Mucosa of rectum (tissue), 2 donors: ENCODE results near the gene MAN1C1.

Experiments
- H3K27ac ChIP-seq, 2 donors: one replicate each; pipeline ENCODE4 v1.7.0; 2013; ENCODE audit warnings: inconsistent platforms in 2 of 2, low read depth in 2 of 2, low read length in 2 of 2
- H3K27me3 ChIP-seq, 2 donors: one replicate each; pipeline ENCODE4 v1.7.0; 2013; ENCODE audit warnings: low read length in 2 of 2; ENCODE audit not compliant: control insufficient read depth in 2 of 2, insufficient read depth in 2 of 2
- H3K36me3 ChIP-seq, 2 donors: one replicate each; pipeline ENCODE4 v1.7.0; 2013; ENCODE audit warnings: low read length in 2 of 2; ENCODE audit not compliant: control insufficient read depth in 2 of 2, insufficient read depth in 2 of 2
- H3K4me1 ChIP-seq, 2 donors: one replicate each; pipeline ENCODE4 v1.7.0; 2013; ENCODE audit warnings: low read length in 2 of 2, mild to moderate bottlenecking in 1 of 2; ENCODE audit not compliant: control insufficient read depth in 2 of 2, insufficient read depth in 2 of 2
- H3K4me3 ChIP-seq, 2 donors: one replicate each; pipeline ENCODE4 v1.7.0; 2013; ENCODE audit warnings: low read length in 2 of 2
- H3K9ac ChIP-seq, 2 donors: one replicate each; pipeline ENCODE4 v1.7.0; 2013; ENCODE audit warnings: low read length in 2 of 2, low read depth in 1 of 2, mild to moderate bottlenecking in 1 of 2
- H3K9me3 ChIP-seq, 2 donors: one replicate each; pipeline ENCODE4 v1.7.0; 2013; ENCODE audit warnings: low read length in 2 of 2; ENCODE audit not compliant: control insufficient read depth in 2 of 2
- donor health status: healthy.
- donor health status: Normal muscosa, but diverticular disease.

Gene MAN1C1

DNA sequence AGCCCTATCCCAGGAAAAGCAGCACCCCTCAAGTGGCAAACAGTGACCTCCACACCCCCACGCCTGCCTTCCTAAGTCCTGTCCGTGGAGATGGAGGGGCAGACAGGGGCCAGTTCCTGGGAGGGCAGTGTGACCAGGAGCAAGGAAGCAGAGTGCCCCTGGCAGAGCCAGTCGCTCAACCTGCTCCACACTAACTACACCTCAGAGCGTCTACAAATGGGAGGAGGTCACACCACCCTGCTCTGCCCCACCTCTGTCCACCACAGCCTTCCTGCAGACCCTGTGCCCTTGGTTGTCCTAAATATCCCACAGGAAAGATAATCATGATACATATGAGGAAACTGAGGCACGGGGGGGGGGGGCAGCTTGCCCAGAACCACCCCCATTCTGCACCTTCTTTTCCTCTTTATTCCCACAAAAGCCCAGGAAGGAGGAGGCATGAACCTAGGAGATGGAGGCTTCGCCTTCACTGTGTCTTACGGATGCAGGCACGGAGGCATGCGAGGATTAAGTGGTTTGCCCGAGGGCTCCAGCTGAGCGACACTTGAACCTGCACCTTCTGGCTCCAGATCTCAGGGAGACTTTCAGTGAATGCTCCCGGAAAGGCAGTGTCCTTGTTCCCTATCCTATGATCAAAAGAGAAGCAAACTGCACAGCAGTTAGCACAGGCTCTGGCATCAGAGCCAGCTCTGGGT, 140.7 kb downstream of the MAN1C1 start:
- Histone ChIP-seq H3K36me3 (no peaks in the 10 kb centered on the region), H3K4me1 (no peaks in the 10 kb centered on the region), H3K27ac (no peak overlapping the region), H3K9me3 (no peaks in the 10 kb centered on the region), H3K9ac (no peak overlapping the region), H3K27me3 (peaks cover 0 to 8% of the 10 kb centered on the region in 2 donors), H3K4me3 (no peak overlapping the region)

DNA sequence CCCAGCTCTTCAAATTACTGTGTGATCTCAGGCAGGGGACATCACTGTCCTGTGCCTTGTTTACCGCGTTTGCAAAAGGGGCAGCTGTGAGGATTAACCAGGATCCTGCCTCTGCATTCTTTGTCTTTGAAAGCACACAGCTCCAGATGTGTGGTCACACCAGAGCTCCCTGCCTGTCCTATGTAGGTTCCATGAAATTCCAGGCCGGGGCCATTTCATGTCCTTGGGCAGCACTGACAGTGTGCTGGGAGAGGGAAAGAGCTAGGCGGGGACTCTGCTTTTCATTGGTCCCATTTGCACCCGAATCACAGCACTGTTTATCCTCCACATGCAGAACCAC, 141.2 kb downstream of the MAN1C1 start:
- H3K9ac ChIP-seq, result no peak overlapping the region

DNA sequence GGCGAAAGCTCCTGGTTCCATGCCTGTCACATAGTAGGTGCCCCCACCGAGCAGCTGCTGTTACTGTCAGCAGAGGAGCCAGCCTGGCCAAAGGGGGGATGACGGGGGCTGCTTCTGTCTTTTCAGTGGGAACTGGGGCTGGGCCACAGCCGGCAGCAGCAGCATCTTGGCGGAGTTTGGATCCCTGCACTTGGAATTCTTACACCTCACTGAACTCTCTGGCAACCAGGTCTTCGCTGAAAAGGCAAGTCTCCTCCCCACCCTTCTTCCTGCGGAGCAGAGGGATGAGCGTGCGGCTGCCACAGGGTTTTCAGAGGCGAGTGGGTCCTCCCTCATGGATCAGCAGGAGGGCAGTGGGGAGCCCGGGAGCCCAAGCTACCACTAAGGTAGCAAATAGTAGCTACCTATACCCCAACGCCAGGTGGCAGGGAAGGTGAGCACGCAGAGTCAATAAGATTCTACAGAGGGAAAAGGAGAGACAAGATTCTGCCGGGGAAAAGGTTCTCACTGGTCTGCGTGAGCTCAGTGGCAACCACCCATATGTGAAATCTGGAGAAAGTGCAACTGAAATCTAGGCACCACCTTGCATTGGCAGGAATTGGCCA, 142.0 kb downstream of the MAN1C1 start:
- no peaks in the 10 kb centered on the region for H3K9me3 ChIP-seq
- no peak overlapping the region for H3K27ac ChIP-seq
- no peak overlapping the region for H3K4me3 ChIP-seq
- H3K4me1 ChIP-seq, result no peaks in the 10 kb centered on the region
- no peak overlapping the region for H3K9ac ChIP-seq
- H3K27me3 ChIP-seq, result peaks cover 0 to 8% of the 10 kb centered on the region in 2 donors
- no peaks in the 10 kb centered on the region for H3K36me3 ChIP-seq

More for the DNA sequence above, 141.2 kb downstream of the MAN1C1 start:
- no peaks in the 10 kb centered on the region for H3K36me3 ChIP-seq
- H3K27ac ChIP-seq, result no peak overlapping the region
- H3K9me3 ChIP-seq, result no peaks in the 10 kb centered on the region
- H3K4me1 ChIP-seq, result no peaks in the 10 kb centered on the region
- H3K4me3 ChIP-seq, result no peak overlapping the region
- peaks cover 0 to 8% of the 10 kb centered on the region in 2 donors for H3K27me3 ChIP-seq

DNA sequence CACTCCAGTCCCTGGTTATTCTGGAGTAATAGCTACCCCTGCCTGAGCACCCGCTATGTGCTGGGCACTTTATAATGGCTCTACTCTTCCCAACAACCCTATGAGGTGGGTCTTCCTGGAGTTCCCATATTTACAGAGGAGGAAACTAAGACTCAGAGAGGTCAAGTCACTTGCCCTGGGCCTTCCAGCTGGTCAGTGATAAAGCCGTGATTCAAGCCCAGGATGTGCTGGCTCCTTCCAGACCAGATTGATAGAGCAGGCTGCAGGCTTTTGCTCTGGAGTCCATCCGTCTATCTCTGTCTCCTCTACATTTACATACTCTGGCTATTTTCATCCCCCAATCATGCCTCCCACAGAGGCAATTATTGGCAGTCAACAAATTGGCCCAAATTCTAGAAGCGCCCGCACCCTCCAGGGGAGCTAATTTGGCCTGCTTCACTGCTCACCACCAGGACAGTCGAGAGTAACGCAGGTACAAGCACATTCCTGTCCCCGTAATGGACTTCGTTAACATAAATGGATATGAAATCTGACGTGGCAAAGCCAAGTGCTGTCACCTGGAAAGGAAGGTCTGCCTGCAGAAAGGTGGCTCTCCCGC, 143.6 kb downstream of the MAN1C1 start:
- H3K9ac ChIP-seq, result no peak overlapping the region
- no peak overlapping the region for H3K4me3 ChIP-seq
- peaks cover 0 to 8% of the 10 kb centered on the region in 2 donors for H3K27me3 ChIP-seq
- no peaks in the 10 kb centered on the region for H3K36me3 ChIP-seq
- no peaks in the 10 kb centered on the region for H3K9me3 ChIP-seq
- no peak overlapping the region for H3K27ac ChIP-seq
- no peaks in the 10 kb centered on the region for H3K4me1 ChIP-seq

DNA sequence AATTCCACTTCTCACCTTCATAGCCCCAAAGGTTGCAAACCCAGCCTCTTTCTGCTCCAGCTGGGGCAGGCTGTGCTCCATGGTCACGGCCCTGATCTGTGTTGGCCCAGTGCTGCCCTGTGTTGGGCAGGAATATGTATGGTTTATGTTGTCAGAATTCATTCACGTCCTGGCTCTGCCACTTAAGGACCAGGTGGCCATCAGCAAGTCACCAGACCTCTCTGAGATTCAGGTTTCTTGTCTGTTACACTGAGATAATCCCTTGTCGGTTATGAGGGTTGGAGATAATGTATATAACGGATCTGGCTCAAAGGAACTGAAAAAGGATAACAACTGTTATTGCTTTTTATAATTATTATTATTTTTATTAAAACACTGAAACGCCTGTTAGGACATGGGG, 144.3 kb downstream of the MAN1C1 start:
- no peaks in the 10 kb centered on the region for H3K36me3 ChIP-seq
- no peak overlapping the region for H3K4me3 ChIP-seq
- peaks cover 0 to 8% of the 10 kb centered on the region in 2 donors for H3K27me3 ChIP-seq
- H3K27ac ChIP-seq, result no peak overlapping the region
- no peaks in the 10 kb centered on the region for H3K9me3 ChIP-seq
- H3K9ac ChIP-seq, result no peak overlapping the region
- no peaks in the 10 kb centered on the region for H3K4me1 ChIP-seq

DNA sequence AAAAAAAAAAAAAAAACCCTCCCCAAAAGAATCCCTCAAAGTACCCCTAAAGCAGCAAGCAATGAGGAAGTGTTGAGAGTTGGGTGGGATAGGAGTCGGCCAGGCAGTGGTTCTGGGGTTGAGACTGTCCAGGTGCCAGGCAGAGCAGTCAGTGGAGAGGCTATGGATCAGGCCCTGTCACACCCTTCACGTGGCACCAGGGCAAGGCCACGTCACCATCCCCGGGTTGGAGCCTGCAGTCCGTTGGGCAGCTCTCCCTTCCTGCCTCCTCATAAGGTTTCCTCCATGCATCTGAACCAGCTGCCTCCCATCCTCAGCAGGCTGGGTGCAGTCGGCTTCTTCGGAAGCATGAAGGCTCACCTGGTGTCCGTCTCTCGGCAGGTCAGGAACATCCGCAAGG, 146.9 kb downstream of the MAN1C1 start:
- Histone ChIP-seq H3K9me3 (no peaks in the 10 kb centered on the region), H3K9ac (no peak overlapping the region), H3K27me3 (no peaks in the 10 kb centered on the region), H3K36me3 (no peaks in the 10 kb centered on the region), H3K4me3 (no peak overlapping the region), H3K27ac (no peak overlapping the region), H3K4me1 (no peaks in the 10 kb centered on the region)

DNA sequence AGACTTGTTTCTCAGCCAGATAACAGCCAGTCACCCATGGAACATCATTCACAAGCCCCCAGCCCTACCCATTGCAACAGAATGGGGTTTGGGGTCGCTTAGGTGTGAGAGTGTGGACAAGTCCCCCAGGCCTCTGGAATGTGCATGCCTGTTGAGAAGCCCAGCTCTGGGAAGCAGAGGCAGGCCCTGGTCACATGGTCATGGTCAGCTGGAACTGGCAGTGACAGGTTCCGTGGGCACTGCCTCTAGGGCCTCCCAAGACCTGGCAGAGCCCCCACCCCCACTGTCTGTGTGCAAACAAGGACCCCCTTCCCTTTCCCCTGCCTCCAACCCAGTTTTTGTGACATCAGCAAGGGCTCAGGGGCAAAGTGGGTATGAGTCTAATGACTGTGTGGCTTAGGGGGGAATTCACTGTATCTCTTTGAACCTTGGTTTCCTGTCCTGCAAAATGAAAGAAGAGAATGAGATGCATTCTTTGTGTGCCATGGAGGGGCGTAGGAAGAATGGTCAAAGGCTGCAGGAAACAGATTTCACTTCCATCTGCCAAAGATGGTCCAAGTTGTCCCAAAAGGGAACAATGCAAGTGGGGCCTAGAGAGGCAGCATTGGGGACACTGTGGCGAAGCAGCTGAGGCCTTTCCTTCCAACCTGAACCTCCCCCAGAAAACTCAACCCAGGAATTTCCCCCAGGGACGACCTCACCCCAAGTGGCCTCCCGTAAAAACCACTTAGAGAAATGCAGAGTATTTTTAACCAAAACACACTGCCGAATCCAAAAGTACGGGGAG, 148.7 kb downstream of the MAN1C1 start:
- Histone ChIP-seq H3K27ac (no peak overlapping the region), H3K9ac (no peak overlapping the region), H3K36me3 (peaks cover 0 to 2% of the 10 kb centered on the region in 2 donors), H3K9me3 (no peaks in the 10 kb centered on the region), H3K4me3 (no peak overlapping the region), H3K27me3 (no peaks in the 10 kb centered on the region), H3K4me1 (no peaks in the 10 kb centered on the region)

DNA sequence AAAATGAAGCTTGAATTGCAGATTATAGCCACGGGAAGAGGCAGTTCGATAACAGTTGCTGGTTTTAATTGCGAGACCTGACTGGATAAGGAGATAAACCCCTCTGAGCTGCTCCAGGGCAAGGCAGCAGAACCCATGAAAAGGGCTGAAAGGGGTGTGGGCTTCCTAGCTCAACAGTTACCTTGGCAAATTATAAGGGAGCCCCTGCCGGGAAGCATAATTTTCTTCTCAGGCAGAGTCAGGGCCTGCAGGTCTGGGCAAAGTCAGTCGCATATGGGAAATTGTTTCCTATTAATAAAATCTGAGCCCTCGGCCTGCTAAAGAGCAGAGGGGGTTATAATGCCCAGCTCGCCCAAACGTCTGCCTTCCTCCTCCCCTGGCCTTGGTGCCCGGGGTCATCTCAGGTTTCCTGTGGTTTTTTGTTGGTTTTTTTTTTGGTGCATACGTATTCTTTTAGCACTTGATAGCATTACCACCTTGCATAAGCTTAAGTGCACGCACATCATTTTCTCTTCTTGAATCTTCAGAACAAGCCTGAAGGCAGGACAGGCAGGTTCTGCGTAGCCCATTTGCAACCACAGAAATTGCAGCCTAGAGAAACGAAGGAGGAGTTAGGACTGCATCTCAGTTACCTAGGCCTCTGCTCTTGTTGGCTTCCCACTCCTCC, 149.5 kb downstream of the MAN1C1 start:
- no peaks in the 10 kb centered on the region for H3K9me3 ChIP-seq
- no peak overlapping the region for H3K27ac ChIP-seq
- no peak overlapping the region for H3K9ac ChIP-seq
- H3K4me1 ChIP-seq, result peaks cover 4% of the 10 kb centered on the region in 2 donors
- peaks cover 0 to 2% of the 10 kb centered on the region in 2 donors for H3K36me3 ChIP-seq
- no peak overlapping the region for H3K4me3 ChIP-seq
- H3K27me3 ChIP-seq, result no peaks in the 10 kb centered on the region

DNA sequence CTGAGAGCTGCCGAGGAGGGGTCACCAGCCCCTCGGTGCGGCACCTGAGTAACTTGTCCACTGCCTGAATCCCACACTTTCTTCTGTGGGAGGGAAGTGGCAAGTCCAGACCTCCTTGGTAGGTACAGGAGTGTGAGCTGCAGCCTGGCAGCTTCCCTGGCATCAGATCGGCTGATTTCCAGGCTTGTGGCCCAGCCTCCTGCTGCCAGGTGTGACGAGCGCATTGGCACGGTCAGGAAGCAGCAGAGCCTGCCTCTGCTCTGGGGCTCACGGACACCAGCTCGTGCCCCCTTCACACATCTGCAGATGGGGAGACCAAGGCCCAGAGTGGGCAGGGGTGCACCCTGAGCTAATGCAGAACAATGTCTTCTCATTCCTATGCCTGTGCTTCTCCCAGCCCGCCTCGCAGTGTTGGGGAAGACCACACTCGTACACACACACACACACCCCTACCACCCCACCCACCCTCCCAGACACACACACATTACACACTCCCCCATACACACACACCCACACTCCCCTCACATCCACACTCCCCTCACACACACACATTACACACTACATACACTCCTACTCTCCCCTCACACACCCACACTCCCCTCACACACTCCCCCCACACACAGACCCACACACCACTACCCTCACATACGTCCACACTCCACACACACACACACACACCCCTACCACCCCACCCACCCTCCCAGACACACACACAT, 150.3 kb downstream of the MAN1C1 start:
- Histone ChIP-seq H3K27me3 (no peaks in the 10 kb centered on the region), H3K9me3 (no peaks in the 10 kb centered on the region), H3K27ac (no peak overlapping the region), H3K36me3 (peaks cover 0 to 2% of the 10 kb centered on the region in 2 donors), H3K9ac (no peak overlapping the region), H3K4me3 (no peak overlapping the region), H3K4me1 (peaks cover 5 to 7% of the 10 kb centered on the region in 2 donors)
